Endothelial cell of umbilical vein (primary cell): ENCODE results near the gene FAM222A. TPM values are rescaled to one million over a fixed set of nuclear protein-coding genes. Genes with fewer than 3 reads are reported as not detected.

ENCODE experiments used
- BruUV-seq: library from RNA; stranded (reverse); fragments of 400-500 nt; replicated peaks from 2 replicates; lab custom pipeline; 2021; lab: Mats Ljungman, UMichigan
- CTCF ChIA-PET: fragments of 300-600, 350-600 bp; sonication (Branson Sonifier 250); formaldehyde crosslinking; loops from one replicate; lab custom pipeline; 2021; ENCODE audit warnings: antibody characterized with exemption, inconsistent platforms; lab: Charles Lee
- POLR2A ChIA-PET: fragments of 300-600, 350-600 bp; sonication (Branson Sonifier 250); formaldehyde crosslinking; loops from one replicate; lab custom pipeline; 2021; ENCODE audit warnings: antibody characterized with exemption, inconsistent platforms; lab: Charles Lee
- DNase-seq: peaks from one replicate; pipeline ENCODE4 v3.0.0-alpha.2; 2011; ENCODE audit warnings: low read depth, low spot score
- FAIRE-seq: peaks from 2 replicates; lab custom pipeline; 2011; peaks lifted over from hg19 to GRCh38; lab: Jason Lieb, UNC
- H2AFZ ChIP-seq: 2 replicates; pipeline ENCODE4 v1.6.0; 2012; ENCODE audit warnings: low read depth, low read length, control low read depth, inconsistent platforms
- H3K27ac ChIP-seq: 2 replicates; pipeline ENCODE4 v1.5.1; 2011; ENCODE audit warnings: low read depth, mild to moderate bottlenecking, control low read depth, low read length, moderate library complexity; ENCODE audit not compliant: insufficient read depth
- H3K27me3 ChIP-seq, 2 experiments: 2 replicates each; pipeline versions ENCODE4 v1.6.0 to v1.6.1; 2011; ENCODE audit warnings: low read length in 2 of 2, mixed read lengths in 1 of 2; ENCODE audit not compliant: control insufficient read depth in 2 of 2, insufficient read depth in 2 of 2
- H3K36me3 ChIP-seq, 2 experiments: 2 replicates in 1 of 2; 3 replicates in 1 of 2; pipeline ENCODE4 v1.5.1; 2011; ENCODE audit warnings: low read length in 2 of 2, mild to moderate bottlenecking in 1 of 2, moderate library complexity in 1 of 2; ENCODE audit not compliant: control insufficient read depth in 2 of 2, insufficient read depth in 2 of 2; ENCODE audit errors: extremely low read depth in 1 of 2
- H3K4me1 ChIP-seq: 3 replicates; pipeline ENCODE4 v1.5.1; 2011; ENCODE audit warnings: mild to moderate bottlenecking, low read length; ENCODE audit not compliant: control insufficient read depth, insufficient read depth; ENCODE audit errors: extremely low read depth
- H3K4me2 ChIP-seq: 2 replicates; pipeline ENCODE4 v1.6.1; 2011; ENCODE audit warnings: low read length, control low read depth, mixed read lengths; ENCODE audit not compliant: insufficient read depth
- H3K4me3 ChIP-seq, 3 experiments: fragments of 200-600 bp in 1 of 3; sonication (generic), shearing (Covaris generic) in 1 of 3; replicated peaks in 1 of 3; 2 replicates each; pipeline ENCODE4 v1.5.1; 2011 to 2016; ENCODE audit warnings: control low read depth in 3 of 3, low read length in 3 of 3, mild to moderate bottlenecking in 2 of 3, inconsistent platforms in 1 of 3, low read depth in 1 of 3, moderate library complexity in 1 of 3; ENCODE audit not compliant: insufficient read depth in 1 of 3
- H3K79me2 ChIP-seq: 2 replicates; pipeline ENCODE4 v1.6.0; 2012; ENCODE audit warnings: low read length, inconsistent platforms; ENCODE audit not compliant: control insufficient read depth, insufficient read depth
- H3K9ac ChIP-seq: replicated peaks from 2 replicates; pipeline ENCODE3; 2011; ENCODE audit warnings: low read length, control low read depth; ENCODE audit not compliant: insufficient read depth; ENCODE audit errors: extremely low read depth
- H3K9me1 ChIP-seq: replicated peaks from 3 replicates; pipeline ENCODE4 v1.6.0; 2011; ENCODE audit warnings: mild to moderate bottlenecking, low read length; ENCODE audit not compliant: control insufficient read depth, insufficient read depth; ENCODE audit errors: extremely low read depth
- H3K9me3 ChIP-seq: replicated peaks from 2 replicates; pipeline ENCODE4 v1.5.1; 2012; ENCODE audit warnings: low read length, inconsistent platforms; ENCODE audit not compliant: control insufficient read depth, insufficient read depth
- H4K20me1 ChIP-seq: replicated peaks from 2 replicates; pipeline ENCODE3; 2011; ENCODE audit warnings: mild to moderate bottlenecking, low read length; ENCODE audit not compliant: control insufficient read depth, insufficient read depth; ENCODE audit errors: extremely low read depth
- FOS ChIP-seq: IDR thresholded peaks from 2 replicates; pipeline ENCODE4 v1.6.1; 2011; ENCODE audit warnings: mild to moderate bottlenecking, low read length, moderate library complexity, borderline replicate concordance; ENCODE audit not compliant: insufficient read depth
- POLR2AphosphoS5 ChIP-seq: IDR thresholded peaks from 2 replicates; pipeline ENCODE4 v1.6.1; 2012; ENCODE audit warnings: low read depth, mild to moderate bottlenecking, control low read depth, low read length, moderate library complexity; ENCODE audit not compliant: insufficient read depth
- dilution Hi-C: fragments of 300-500 bp; cut with MboI; formaldehyde crosslinking; loops from one replicate; pipeline ENCODE4 v1.15.0; 2019; ENCODE audit warnings: low sequenced_read_pairs; ENCODE audit not compliant: extremely low pct_ligation_motif_present
- intact Hi-C: fragments of 100-400 bp; cut with micrococcal nuclease; formaldehyde crosslinking; loops from one replicate; pipeline ENCODE4 v1.10.0; 2022
- polyA plus RNA-seq, 4 experiments: library from polyadenylated mRNA; depleted of rRNA in 3 of 4; stranded (reverse) in 3 of 4; unstranded in 1 of 4; fragments of >200 nt; gene quantifications; 2 replicates each; pipeline versions ENCODE4 v1.2.1 to v1.2.3, GENCODE V29; 2011 to 2012; ENCODE audit warnings: missing spikeins in 1 of 4
- total RNA-seq: library from RNA; stranded (reverse); gene quantifications from 2 replicates; pipeline ENCODE4 v1.2.3, GENCODE V29; 2021
- TF ChIP-seq, protein P1 (sequence below), 2 donors: IDR thresholded peaks; 1 replicate in 1 of 2; 2 replicates in 1 of 2; pipeline ENCODE4 v1.5.1; 2011; ENCODE audit warnings: low read length in 2 of 2, mild to moderate bottlenecking in 2 of 2, moderate library complexity in 2 of 2, control low read depth in 1 of 2, inconsistent platforms in 1 of 2, low read depth in 1 of 2; ENCODE audit not compliant: insufficient read depth in 1 of 2; ENCODE audit errors: extremely low read depth in 1 of 2

Gene FAM222A
- total and polyA plus RNA-seq, 2 donors (not counting 3 experiments of a cell fraction or from before 2014, with no cell fraction given), result 0.62 to 1.7 TPM

DNA sequence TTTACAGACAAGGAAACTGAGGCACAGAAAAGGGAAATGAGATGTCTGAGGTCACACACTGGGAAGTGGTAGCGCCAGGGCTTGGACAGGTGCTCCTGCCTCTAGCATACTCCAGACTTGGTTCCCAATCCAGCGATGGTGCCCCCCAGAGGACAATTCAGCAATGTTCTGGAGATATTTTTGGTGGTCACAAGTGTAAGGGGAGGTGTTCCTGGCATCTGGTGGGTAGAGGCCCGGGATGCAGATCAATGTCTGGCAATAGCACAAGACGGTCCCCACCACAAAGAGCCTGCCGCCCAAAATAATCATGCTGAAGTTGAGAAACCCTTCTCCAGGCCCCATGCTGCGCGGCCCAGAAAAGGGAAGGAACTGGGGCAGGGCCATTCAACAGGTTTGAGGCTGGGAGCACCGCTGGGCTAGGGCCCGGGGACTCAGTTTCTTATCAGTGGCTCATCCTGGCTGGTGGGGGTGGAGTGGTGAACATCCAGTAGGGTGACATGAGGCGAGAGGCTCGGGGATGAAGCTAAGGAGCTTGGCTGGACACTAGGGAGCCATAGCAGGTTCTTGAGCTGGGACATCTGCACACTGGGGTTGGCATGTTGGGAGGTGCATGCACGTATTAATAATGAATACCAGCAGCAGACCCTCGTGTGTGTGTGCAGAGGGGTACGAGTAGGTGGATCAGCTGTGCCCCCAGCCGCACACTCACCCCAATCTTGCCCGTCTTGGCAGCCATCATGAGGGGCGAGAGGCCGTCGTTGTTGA lies 84.5 kb downstream of the FAM222A start:
- POLR2A ChIA-PET, result no interaction called here

GRCh38 chr12:109798691-109799090 lies 85.1 kb downstream of the FAM222A start:
- Histone ChIP-seq H3K79me2 (no peaks in the 10 kb centered on the region), H3K4me2 (no peak overlapping the region), H3K9me1 (no peaks in the 10 kb centered on the region), H3K4me1 (no peaks in the 10 kb centered on the region), H3K36me3 (peaks cover 0 to 2% of the 10 kb centered on the region in 2 experiments), H3K4me3 (no peak overlapping the region), H3K9ac (no peak overlapping the region), H4K20me1 (no peaks in the 10 kb centered on the region), H3K27me3 (no peaks in the 10 kb centered on the region), H3K9me3 (no peaks in the 10 kb centered on the region), H3K27ac (no peak overlapping the region), H2AFZ (no peak overlapping the region)
- intact Hi-C loops (no loop called here), dilution Hi-C loops (no loop called here)
- ChIA-PET POLR2A (no interaction called here), CTCF (interaction anchor here (2.4 kb wide), 1 partner anchor 47 kb away, joined by 5 read pairs; no protein-coding TSS in a partner anchor)
- DNase-seq, result no peak
- TF ChIP-seq FOS, result no peak
- TF ChIP-seq POLR2AphosphoS5, result no peak
- FAIRE-seq, result no peak
- BruUV-seq, result no TSS peak

More for the DNA sequence above, 84.5 kb downstream of the FAM222A start:
- intact Hi-C loops, result no loop called here
- CTCF ChIA-PET, result interaction anchor here (2.4 kb wide), 1 partner anchor 47 kb away, joined by 5 read pairs; no protein-coding TSS in a partner anchor
- Histone ChIP-seq H3K4me1 (no peaks in the 10 kb centered on the region), H3K4me2 (no peak overlapping the region), H3K27ac (no peak overlapping the region), H2AFZ (no peak overlapping the region), H3K4me3 (no peak overlapping the region), H3K9me3 (no peaks in the 10 kb centered on the region), H3K36me3 (peaks cover 0 to 2% of the 10 kb centered on the region in 2 experiments), H3K79me2 (no peaks in the 10 kb centered on the region), H3K9me1 (no peaks in the 10 kb centered on the region), H3K9ac (no peak overlapping the region), H4K20me1 (no peaks in the 10 kb centered on the region), H3K27me3 (no peaks in the 10 kb centered on the region)
- peak; percentile 13 for DNase-seq
- no peak for TF ChIP-seq FOS
- TF ChIP-seq, protein P1, sequence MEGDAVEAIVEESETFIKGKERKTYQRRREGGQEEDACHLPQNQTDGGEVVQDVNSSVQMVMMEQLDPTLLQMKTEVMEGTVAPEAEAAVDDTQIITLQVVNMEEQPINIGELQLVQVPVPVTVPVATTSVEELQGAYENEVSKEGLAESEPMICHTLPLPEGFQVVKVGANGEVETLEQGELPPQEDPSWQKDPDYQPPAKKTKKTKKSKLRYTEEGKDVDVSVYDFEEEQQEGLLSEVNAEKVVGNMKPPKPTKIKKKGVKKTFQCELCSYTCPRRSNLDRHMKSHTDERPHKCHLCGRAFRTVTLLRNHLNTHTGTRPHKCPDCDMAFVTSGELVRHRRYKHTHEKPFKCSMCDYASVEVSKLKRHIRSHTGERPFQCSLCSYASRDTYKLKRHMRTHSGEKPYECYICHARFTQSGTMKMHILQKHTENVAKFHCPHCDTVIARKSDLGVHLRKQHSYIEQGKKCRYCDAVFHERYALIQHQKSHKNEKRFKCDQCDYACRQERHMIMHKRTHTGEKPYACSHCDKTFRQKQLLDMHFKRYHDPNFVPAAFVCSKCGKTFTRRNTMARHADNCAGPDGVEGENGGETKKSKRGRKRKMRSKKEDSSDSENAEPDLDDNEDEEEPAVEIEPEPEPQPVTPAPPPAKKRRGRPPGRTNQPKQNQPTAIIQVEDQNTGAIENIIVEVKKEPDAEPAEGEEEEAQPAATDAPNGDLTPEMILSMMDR (IDR thresholded peaks at IDR 0.05; ENCODE audit: extremely low read depth in 1 of 2, insufficient read depth in 1 of 2, low read depth in 1 of 2, low read length in 2 of 2), result peak; percentile 8 to 16
- dilution Hi-C loops, result no loop called here
- FAIRE-seq, result no peak
- BruUV-seq, result no TSS peak
